Endothelial cell (in vitro differentiated cells): ENCODE data around the gene MRPL28. TPM values are rescaled to one million over a fixed set of nuclear protein-coding genes. Genes with fewer than 3 reads are reported as not detected.
A peak's percentile ranks its signal among the peaks of the same experiment; 100 is the strongest.

Experiments used
- DNase-seq: peaks from one replicate; pipeline ENCODE4 v3.0.0; 2021; ENCODE audit warnings: low spot score
- H3K27ac Mint-ChIP-seq: one replicate; pipeline ENCODE4 v1.8.0; 2021; ENCODE audit warnings: mixed read lengths, inconsistent platforms; ENCODE audit not compliant: unreplicated experiment
- H3K27me3 Mint-ChIP-seq: one replicate; pipeline ENCODE4 v1.8.0; 2021; ENCODE audit warnings: mild to moderate bottlenecking, moderate library complexity, mixed read lengths, inconsistent platforms; ENCODE audit not compliant: unreplicated experiment
- H3K36me3 Mint-ChIP-seq: one replicate; pipeline ENCODE4 v1.8.0; 2021; ENCODE audit warnings: mild to moderate bottlenecking, low read depth, mixed read lengths, inconsistent platforms; ENCODE audit not compliant: unreplicated experiment
- H3K4me1 Mint-ChIP-seq: one replicate; pipeline ENCODE4 v1.8.0; 2021; ENCODE audit warnings: mild to moderate bottlenecking, mixed read lengths, inconsistent platforms; ENCODE audit not compliant: unreplicated experiment
- H3K4me3 Mint-ChIP-seq: one replicate; pipeline ENCODE4 v1.8.0; 2021; ENCODE audit warnings: mild to moderate bottlenecking, mixed read lengths, inconsistent platforms; ENCODE audit not compliant: unreplicated experiment
- H3K9me3 Mint-ChIP-seq: one replicate; pipeline ENCODE4 v1.8.0; 2021; ENCODE audit warnings: mixed read lengths, inconsistent platforms; ENCODE audit not compliant: unreplicated experiment
- total RNA-seq: library from RNA; stranded (reverse); fragmentation: NEBNext Ultra II Directional; extraction: Animal tissue kit (Norgen Biotek cat#: 25700); gene quantifications from one replicate; pipeline ENCODE4 v1.2.1, GENCODE V29; 2021; ENCODE audit not compliant: unreplicated experiment
- TF ChIP-seq, protein P1 (sequence below): fragments of 200-600 bp; sonication (generic); IDR thresholded peaks from one replicate; pipeline ENCODE4 v1.5.0; 2021; ENCODE audit warnings: antibody characterized with exemption; ENCODE audit not compliant: unreplicated experiment

The MRPL28 gene
- total RNA-seq, 1 donor from 2014 or later = 70.8 TPM

DNA sequence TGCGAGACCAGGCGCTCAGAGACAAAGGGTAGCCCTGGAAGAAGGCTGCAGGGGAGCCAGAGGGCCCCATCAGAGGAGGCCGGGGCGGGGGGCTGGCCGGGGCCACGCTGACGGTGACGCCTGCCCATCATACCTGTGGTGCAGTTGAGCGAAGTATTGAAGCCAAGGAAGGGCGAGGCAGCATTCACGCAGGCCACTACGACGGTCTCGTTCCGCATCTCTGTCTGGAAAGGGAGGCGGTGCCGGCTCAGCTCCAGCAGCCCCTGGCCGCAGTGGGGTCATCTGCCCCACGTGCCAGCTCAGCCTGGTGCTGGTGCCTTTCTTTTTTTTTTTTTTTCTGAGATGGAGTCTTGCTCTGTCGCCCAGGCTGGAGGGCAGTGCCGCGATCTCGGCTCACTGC lies 4.9 kb upstream of the MRPL28 start:
- TF ChIP-seq, protein P1, sequence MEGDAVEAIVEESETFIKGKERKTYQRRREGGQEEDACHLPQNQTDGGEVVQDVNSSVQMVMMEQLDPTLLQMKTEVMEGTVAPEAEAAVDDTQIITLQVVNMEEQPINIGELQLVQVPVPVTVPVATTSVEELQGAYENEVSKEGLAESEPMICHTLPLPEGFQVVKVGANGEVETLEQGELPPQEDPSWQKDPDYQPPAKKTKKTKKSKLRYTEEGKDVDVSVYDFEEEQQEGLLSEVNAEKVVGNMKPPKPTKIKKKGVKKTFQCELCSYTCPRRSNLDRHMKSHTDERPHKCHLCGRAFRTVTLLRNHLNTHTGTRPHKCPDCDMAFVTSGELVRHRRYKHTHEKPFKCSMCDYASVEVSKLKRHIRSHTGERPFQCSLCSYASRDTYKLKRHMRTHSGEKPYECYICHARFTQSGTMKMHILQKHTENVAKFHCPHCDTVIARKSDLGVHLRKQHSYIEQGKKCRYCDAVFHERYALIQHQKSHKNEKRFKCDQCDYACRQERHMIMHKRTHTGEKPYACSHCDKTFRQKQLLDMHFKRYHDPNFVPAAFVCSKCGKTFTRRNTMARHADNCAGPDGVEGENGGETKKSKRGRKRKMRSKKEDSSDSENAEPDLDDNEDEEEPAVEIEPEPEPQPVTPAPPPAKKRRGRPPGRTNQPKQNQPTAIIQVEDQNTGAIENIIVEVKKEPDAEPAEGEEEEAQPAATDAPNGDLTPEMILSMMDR = no peak
- H3K9me3 Mint-ChIP-seq = no peaks in the 10 kb centered on the region
- no peak overlapping the region for H3K27ac Mint-ChIP-seq
- H3K4me1 Mint-ChIP-seq = peaks cover 5% of the 10 kb centered on the region
- DNase-seq = no peak
- peaks cover 13% of the 10 kb centered on the region for H3K36me3 Mint-ChIP-seq
- H3K27me3 Mint-ChIP-seq = peaks cover 7% of the 10 kb centered on the region
- H3K4me3 Mint-ChIP-seq = no peak overlapping the region

DNA sequence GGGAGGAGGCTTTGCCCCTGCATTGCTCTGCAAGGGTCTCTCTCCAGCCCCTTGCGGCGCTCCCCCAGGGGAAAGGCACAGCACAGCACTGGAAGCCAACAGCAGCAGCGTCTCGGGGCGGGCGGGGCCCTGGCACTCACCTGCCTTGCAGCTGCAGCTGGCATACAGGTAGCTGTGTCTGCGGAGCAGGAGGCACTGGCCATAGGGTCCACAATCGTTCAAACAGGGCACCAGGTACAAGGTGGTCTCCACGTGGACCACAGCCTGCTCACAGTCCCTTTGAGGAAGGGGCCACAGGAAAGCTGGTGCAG lies 4.2 kb upstream of the MRPL28 start:
- Mint-ChIP-seq H3K36me3 (peaks cover 13% of the 10 kb centered on the region), H3K27ac (no peak overlapping the region), H3K27me3 (peaks cover 7% of the 10 kb centered on the region), H3K9me3 (no peaks in the 10 kb centered on the region), H3K4me3 (no peak overlapping the region), H3K4me1 (peaks cover 2% of the 10 kb centered on the region)
- no peak for DNase-seq
- TF ChIP-seq, protein P1 = no peak

DNA sequence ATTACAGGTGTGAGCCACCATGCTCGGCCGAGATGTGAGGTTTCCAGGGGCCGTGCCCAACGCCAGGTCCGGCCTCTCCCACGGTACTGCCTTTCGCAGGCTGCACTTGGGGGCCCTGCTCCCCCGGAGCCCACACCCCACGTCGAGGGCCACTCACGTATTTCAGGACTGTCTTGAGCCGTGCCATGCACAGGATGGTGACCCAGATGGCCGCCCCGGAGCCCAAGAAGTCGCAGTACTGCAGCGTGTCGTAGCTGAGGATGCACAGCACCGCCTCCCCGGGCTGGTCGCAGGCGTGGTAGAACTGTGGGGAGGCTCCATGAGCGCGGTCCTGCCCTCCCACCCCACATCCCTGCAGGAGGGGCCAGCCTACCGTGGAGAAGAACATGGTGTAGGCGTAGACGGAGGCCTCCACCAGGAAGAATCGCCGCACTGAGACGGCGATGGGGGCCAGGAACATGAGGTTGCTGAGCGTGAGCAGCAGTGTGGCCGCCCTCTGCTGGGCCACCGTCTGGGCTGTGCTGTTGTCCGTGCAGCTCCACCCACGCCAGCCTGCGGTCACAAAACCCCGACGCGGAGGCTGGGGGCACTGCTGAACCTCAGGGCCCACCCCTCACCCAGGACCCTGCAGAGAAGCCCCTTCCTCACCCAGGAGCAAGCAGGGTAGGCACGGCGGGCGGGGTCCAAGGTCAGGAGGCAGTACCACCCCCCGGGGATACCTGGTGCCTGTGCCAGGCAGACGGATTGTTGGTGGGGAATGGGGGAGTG lies 3.7 kb upstream of the MRPL28 start:
- Mint-ChIP-seq H3K4me3 (peak overlapping the region; percentile 21), H3K9me3 (no peaks in the 10 kb centered on the region), H3K36me3 (peaks cover 13% of the 10 kb centered on the region), H3K4me1 (peaks cover 2% of the 10 kb centered on the region), H3K27me3 (peaks cover 10% of the 10 kb centered on the region), H3K27ac (no peak overlapping the region)
- DNase-seq = no peak
- TF ChIP-seq, protein P1 = no peak

DNA sequence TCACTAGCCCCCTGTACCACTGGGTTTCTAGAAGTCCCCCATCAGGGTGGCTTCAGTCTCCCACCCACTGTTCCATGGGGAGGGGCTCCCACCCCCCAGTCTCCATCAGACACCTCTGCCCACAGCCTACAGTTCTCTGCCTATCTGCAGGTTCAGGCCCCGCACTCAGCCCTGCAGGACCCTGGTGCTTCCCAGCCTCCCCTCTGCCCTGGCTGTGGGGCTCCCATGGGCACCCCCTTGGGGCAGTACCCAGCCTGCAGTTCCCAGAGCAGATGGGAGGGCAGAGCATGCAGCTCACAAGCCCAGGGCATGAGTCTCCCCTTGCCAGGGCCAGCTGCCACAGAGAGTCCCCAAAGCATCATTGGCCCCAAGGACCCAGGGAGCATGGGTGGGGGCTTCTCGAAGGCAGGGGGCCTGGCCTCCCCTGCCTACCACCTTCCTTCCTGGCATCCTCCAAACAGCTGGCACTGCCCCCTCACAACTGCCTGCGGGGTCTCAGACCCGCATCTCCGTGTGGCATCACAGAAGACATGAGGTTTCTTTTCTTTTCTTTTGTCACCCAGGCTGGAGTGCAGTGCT lies 2.8 kb upstream of the MRPL28 start:
- Mint-ChIP-seq H3K9me3 (no peaks in the 10 kb centered on the region), H3K4me3 (peak overlapping the region; percentile 21), H3K36me3 (peaks cover 13% of the 10 kb centered on the region), H3K27ac (no peak overlapping the region), H3K4me1 (peaks cover 2% of the 10 kb centered on the region), H3K27me3 (peaks cover 10% of the 10 kb centered on the region)
- no peak for DNase-seq
- TF ChIP-seq, protein P1 = no peak

DNA sequence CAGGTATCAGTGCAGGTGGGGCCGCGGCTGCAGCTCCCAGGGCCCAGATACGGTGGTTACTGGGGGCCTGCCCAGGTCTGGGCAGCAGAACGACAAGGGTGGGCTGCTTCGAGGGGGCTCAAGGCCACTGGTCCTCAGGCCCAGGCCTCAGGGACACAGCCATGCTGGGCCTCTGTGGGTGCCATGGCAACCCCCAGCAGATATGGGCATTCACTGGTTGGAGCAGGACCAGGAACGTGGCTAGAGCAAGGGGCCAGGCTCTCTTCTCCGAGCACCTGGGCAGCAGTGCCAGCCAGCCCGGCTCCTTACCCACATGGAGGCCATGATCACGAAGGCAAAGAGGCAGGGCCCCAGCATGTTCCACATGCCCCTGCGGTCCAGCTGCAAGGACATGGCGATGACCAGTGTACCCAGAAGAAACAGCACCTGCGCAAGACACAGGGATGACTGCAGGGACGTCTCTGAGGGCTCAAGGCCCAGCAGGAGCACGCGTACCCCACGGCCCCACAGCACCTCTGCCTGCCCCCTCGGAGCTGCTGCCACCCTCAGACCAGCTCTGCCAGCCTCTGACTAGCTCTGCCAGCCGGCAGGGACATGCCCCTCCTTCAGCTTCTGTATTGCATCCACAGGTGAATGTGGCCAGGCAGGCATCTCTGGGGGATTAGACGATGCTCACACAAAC lies 2.1 kb upstream of the MRPL28 start:
- Mint-ChIP-seq H3K4me3 (no peak overlapping the region), H3K9me3 (no peaks in the 10 kb centered on the region), H3K27ac (no peak overlapping the region), H3K36me3 (peaks cover 13% of the 10 kb centered on the region), H3K27me3 (peaks cover 10% of the 10 kb centered on the region), H3K4me1 (peaks cover 2% of the 10 kb centered on the region)
- TF ChIP-seq, protein P1 = no peak
- no peak for DNase-seq
